ENCODE data around the gene PHKG2. TPM values are rescaled to one million over a fixed set of nuclear protein-coding genes. Genes with fewer than 3 reads are reported as not detected.

PHKG2 gene
- polyA plus RNA-seq, 4 donors = 24.9 to 32.7 (median 29.5) TPM

GRCh38 chr16:30725418-30725792 lies 22.8 kb upstream of the PHKG2 start:
- no peak for DNase-seq (ENCODE audit: low read depth in 4 of 4, low spot score in 3 of 4)

GRCh38 chr16:30728321-30728720 lies 19.9 kb upstream of the PHKG2 start:
- DNase-seq (ENCODE audit: low read depth in 4 of 4, low spot score in 3 of 4) = no peak

GRCh38 chr16:30728899-30729672 lies 19.1 kb upstream of the PHKG2 start:
- DNase-seq (ENCODE audit: low read depth in 4 of 4, low spot score in 3 of 4) = no peak

- no peak for DNase-seq (ENCODE audit: low read depth in 4 of 4, low spot score in 3 of 4)
These were observed 16.8 kb upstream of the PHKG2 start for GRCh38 chr16:30731411-30731810.

- no peak for DNase-seq (ENCODE audit: low read depth in 4 of 4, low spot score in 3 of 4)
These were observed 11.0 kb upstream of the PHKG2 start for GRCh38 chr16:30736995-30737793.

- DNase-seq (ENCODE audit: low read depth in 4 of 4, low spot score in 3 of 4) = no peak
These were observed 10.2 kb upstream of the PHKG2 start for GRCh38 chr16:30737794-30738648.

- DNase-seq (ENCODE audit: low read depth in 4 of 4, low spot score in 3 of 4) = no peak
These were observed 9.0 kb upstream of the PHKG2 start for GRCh38 chr16:30738984-30739951.

GRCh38 chr16:30740364-30741251 lies 7.6 kb upstream of the PHKG2 start:
- DNase-seq (ENCODE audit: low read depth in 4 of 4, low spot score in 3 of 4) = peak in 2 of 4 donors; percentile 25 to 35

- no peak for DNase-seq (ENCODE audit: low read depth in 4 of 4, low spot score in 3 of 4)
These were observed 6.7 kb upstream of the PHKG2 start for GRCh38 chr16:30741461-30741914.

- no peak for DNase-seq (ENCODE audit: low read depth in 4 of 4, low spot score in 3 of 4)
These were observed 4.5 kb upstream of the PHKG2 start for GRCh38 chr16:30743716-30744115.

GRCh38 chr16:30744183-30744582 lies 4.0 kb upstream of the PHKG2 start:
- DNase-seq (ENCODE audit: low read depth in 4 of 4, low spot score in 3 of 4) = no peak

GRCh38 chr16:30745082-30745481 lies 3.1 kb upstream of the PHKG2 start:
- DNase-seq (ENCODE audit: low read depth in 4 of 4, low spot score in 3 of 4) = no peak

GRCh38 chr16:30746638-30747175 lies 1.5 kb upstream of the PHKG2 start:
- DNase-seq (ENCODE audit: low read depth in 4 of 4, low spot score in 3 of 4) = no peak

GRCh38 chr16:30747331-30747730 lies 894 bp upstream of the PHKG2 start:
- DNase-seq (ENCODE audit: low read depth in 4 of 4, low spot score in 3 of 4) = no peak

- DNase-seq (ENCODE audit: low read depth in 4 of 4, low spot score in 3 of 4) = no peak
These were observed 615 bp downstream of the PHKG2 start for GRCh38 chr16:30748634-30749445.

GRCh38 chr16:30750201-30750600 lies 2.0 kb downstream of the PHKG2 start:
- no peak for DNase-seq (ENCODE audit: low read depth in 4 of 4, low spot score in 3 of 4)

GRCh38 chr16:30750876-30751465 lies 2.7 kb downstream of the PHKG2 start:
- DNase-seq (ENCODE audit: low read depth in 4 of 4, low spot score in 3 of 4) = no peak

Data from right renal pelvis (tissue), 4 donors.